ENCODE measurements around the gene PEX26.
"Not testable (repeated sequence)": the region's sequence is repeated elsewhere in the genome, so short reads cannot be mapped to it uniquely, and the experiment has no call there.

The PEX26 gene

DNA sequence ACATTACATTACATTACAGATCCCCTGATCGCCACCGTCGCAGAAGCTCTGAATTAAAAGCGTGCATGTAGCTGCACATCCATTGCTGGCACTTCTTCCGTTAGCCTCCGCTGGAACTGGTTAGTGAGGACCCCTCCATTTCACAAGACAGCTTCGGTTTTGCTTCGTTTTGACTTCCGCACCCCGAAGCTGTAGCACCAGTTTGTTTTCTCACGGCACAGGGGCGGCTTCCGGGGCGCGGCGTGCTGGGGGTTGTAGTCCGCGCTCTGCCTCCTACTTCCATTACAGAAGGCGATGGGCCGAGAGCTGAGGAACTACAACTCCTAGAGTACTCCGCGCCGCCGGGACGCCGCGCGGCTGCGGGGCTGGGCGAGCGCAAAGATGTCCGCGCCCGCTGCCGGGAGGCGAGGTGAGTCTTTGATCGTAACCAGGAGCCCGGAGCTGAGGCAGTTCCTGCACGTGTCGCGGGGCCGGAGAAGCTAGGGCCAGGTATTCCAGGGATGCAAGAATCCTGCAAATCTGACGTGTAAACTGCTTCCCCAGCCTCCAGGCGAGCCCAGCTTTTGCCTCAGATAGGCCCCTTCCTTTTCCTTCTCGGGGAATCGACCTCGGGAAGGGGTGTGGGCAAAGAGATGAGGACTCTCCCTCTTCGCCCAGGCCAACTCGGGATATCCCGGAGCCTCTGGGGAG, at the start of gene PEX26:
Gene PEX26 (plus strand): TSS at position 352 of the 690 bp plus-strand sequence. CDS start 387 bp downstream, outside the sequence.
- peak; percentile 96 for DNase-seq

DNA sequence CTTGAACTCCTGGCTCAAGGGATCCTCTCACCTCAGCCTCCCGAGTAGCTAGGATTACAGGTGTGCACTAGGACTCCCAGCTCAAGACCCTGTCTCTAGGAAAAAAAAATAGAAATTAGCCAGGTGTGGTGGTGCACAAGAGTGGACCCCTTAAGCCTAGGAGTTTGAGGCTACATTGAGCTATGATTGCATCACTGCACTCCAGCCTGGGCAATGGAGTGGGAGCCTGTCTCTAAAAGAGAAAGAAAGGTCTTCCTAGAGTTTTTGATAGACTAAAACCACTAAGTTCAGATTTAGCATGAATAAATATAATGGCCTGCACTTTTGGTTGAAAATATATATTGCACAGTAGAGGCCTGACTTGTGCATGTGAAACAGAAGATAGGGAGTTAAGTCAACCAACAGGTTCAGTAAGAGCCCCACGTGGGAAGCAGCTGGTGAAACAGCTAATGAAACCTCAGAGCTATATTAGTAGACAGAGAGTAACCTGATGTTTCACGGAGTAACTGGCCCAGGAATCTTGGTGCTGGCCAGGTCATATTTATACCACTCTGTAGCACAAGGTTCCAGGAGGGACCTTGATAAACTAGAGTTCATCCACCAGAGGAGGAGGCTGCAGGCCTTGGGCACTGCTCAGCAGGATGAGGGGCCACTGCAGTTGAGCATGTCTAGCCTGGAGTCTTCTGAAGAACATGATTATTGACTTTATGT, 48.8 kb upstream of the PEX26 start:
- DNase-seq: no peak

DNA sequence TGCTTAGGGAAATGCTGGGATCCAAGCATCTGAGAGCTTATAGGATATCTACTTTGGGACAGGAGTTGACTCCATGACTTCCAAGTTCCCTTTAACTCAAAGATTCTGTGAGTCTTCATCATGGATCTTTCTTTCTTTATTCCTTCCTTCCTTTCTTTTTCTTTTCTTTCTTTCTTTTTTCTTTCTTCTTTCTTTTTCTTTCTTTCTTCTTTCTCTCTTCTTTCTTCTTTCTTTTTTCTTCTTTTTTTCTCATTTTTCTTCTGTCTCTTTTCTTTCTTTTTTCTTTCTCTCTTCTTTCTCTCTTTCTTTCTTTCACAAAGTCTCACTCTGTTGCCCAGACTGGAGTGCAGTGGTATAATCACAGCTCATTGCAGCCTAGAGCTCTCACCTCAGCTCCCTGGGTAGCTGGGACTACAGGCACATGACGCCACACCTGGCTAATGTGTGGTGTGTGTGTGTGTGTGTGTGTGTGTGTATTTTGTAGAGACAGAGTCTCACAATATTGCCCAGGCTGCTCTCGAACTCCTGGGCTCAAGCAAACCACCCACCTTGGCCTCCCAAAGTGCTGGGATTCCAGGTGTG, 48.0 kb upstream of the PEX26 start:
- DNase-seq: no peak

DNA sequence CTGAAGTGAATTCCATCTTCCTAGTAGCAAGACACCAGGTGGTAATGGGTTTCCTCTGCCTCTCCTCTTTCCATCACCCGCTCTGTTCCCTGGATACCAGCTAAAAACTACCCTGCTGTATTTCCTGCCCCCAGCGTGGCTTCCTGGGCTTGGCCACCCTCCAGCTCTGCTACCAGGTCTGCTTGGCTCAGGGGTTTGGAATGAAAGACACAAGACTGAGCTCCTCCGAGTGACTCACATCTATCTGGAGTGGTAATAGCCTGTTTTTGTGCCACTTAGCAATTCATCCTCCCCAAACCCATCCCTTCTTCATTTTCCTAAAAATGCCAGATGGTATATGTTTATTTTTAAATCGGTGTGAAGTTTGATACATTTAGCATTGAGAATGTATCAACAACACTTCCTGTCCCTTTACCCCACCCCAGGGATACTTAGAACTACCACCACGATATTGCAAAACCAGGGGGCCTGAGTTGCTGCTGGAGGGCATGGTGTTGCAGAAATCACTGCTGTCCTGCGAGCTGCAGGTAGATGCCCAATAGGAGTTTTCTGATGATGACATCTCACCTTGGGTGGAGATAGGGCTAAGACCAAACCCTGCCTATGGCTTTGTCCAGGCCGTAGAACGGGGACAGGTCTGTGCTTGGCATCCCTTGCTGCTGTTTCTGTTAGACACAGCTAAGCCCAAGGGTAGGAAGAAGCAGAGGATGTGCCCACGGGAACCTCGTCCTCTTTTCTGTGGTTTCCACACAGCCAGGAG, 45.9 kb upstream of the PEX26 start:
- no peak for DNase-seq

DNA sequence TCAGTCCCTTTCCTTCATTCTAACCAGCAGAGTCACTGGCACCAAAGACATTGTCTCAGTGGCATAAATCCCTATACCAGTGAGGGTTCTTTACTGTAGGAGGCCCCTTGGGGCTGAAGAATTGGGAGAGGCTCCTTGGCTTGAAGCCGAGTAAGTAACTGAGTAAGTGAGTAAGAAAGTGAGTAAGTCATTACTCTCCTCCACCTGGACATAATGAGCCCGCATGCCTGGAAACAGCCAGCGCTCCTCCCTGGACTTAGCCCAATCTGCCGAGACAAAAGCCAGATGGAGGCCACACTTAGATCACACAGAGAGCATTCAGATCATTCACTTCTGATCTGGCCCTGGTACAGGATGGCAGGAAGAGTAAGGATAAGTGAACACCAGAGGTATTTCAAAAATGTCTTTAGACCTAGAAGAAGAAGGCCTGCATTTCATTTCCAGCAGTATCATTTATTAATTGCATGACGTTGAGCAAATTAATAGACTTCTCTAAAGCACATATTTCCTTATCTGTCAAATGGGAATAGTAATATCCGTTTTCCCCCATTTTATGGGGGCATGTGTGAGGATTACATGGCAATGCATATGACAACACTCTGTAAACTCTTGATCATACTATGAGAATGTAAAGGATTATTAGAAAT, 45.2 kb upstream of the PEX26 start:
- DNase-seq: no peak

DNA sequence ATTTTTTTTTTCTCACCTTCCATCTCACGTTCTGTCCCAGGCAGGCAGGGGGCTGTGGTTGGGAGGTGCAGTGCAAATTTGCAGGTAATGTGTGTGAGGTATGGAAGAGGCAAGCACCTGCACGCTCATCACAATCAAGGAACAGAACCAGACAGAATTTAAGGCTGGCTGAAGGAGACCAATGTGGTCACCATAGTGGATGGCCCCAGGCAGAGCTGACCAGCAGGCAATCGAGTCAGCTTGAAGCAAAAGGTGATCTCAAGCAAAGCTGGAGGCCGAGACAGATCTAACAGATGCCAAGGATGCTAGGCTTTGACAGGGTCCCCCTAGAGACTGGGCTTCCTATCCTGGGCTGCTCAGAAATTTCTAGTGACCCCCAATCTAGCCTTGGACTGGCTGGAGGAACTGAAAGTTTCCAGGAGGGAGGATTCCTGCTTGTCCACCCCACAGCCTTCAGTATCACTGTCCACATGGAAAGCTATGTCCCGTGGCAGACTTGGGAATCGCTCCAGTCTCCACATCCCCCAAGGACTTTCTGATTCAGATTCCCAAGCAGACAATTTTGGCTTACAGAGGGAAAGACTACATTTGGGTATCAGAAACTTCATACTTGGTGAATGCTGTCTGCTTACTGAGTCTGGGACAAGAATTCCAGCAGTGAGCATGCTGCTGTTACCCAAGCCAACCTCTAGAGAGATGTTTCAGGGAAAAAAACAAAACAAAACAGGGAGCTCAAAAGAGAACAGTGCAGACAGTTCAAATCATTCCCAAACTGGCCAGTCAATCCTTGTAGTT, 44.4 kb upstream of the PEX26 start:
- no peak for DNase-seq

DNA sequence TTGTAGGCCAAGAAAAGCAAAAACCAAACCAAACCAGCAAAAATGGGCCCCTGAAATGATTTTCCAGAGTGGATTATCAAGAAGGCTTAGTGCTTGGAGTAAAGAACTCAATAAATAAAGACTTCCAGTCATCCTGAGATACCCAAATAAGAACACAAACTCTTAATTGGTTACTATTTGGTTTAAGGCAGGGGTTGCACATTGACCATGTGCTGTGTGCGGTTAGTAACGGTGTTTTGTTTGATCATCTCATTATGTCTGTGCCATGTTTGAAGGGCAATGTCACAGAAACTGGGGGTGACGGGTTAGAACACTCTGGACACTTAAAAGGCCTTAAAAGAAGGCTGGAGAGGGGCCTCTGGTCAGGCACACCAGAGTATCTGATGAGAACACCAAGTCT, 43.7 kb upstream of the PEX26 start:
- no peak for DNase-seq

DNA sequence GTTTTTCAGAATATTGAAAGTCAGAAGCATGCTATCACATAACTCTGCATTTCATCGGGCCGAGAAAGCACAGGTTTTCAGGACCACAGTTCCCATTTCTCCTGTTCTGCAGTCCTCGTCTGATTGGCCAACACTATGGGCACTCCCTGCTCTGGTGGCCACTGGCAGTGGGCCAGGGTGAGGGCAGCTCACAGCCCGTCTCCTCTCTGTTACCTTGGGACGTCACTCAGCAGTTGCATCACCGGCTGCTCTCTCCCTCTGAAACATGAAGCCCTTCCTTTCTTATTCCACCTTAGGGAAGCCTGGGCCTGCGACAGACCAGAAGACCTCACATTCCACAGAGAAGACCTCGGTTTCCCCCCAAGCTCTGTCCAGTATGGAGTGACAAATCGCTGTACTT, 42.0 kb upstream of the PEX26 start:
- DNase-seq: no peak

DNA sequence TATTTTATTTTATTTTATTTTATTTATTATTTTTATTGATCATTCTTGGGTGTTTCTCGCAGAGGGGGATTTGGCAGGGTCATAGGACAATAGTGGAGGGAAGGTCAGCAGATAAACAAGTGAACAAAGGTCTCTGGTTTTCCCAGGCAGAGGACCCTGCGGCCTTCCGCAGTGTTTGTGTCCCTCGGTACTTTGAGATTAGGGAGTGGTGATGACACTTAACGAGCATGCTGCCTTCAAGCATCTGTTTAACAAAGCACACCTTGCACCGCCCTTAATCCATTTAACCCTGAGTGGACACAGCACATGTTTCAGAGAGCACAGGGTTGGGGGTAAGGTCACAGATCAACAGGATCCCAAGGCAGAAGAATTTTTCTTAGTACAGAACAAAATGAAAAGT, 36.9 kb upstream of the PEX26 start:
- not testable (repeated sequence) for DNase-seq

DNA sequence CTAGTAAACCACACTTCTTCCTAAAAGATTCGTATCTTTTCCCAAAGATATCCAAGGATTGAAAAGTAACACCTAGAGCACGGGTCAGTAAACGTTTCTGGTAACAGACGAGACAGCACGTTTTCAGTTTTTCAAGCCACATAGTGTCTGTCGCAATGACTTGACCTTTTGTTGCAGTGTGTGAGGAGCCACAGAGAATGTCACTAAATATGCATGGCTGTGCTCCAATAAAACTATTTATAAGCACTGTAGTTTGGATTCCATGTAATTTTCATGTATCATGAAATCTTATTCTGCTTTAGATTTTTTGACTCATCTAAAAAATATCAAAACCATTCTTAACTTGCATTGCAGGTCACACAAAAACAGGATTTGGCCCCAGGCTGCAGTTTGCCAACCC, 35.1 kb upstream of the PEX26 start:
- DNase-seq: no peak

DNA sequence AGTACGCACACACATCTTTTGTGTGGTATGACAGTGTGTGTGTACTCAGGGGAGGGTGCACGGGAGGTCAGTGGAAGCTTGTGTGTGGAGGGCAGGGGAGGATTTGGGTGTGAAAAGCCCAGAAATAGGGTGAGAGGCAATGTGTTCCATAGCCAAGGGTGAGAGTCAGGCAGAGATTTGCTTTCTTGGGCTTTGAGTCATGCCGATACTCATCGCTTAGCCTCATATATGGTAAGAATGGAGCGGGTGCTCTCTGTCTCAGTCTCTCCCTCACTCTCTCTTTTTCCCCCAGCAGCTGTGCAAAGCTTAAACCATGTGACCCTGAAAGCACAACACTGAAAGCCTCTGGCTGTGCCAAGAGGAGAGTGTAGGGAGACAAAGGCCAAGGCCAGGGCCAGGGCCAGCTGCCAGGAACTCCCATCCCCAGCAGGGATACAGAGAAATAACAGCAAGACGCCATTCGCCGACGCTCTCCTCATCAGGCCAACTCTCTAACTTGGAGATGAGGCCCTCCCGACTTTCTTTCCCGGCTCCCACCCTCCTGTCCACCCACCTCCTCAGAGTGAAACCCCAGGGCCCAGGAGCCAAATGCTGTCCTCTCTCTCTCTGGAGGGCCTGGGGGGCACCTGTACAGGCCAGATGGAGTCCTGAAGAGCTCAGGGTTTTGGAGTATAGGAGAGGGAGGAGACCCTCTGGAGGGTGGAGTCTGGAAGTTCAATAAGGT, 33.1 kb upstream of the PEX26 start:
- DNase-seq: no peak

DNA sequence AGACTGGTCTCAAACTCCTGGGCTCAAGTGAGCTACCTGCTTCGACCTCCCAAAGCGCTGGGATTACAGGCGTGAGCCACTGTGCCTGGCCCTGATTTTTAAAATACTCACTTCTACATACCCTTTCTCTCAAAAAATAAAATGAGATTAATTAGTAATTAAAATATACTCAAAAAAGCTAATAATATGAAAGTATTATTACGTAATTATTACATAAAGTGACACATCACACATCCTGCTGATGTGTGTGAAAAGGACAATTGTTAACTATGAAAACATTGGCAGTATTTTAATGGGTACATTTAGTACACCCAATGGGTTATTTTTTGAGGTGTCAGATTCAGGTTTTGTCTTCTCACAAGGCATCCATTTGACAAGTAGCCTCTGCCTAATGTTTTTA, 32.0 kb upstream of the PEX26 start:
- no peak for DNase-seq

DNA sequence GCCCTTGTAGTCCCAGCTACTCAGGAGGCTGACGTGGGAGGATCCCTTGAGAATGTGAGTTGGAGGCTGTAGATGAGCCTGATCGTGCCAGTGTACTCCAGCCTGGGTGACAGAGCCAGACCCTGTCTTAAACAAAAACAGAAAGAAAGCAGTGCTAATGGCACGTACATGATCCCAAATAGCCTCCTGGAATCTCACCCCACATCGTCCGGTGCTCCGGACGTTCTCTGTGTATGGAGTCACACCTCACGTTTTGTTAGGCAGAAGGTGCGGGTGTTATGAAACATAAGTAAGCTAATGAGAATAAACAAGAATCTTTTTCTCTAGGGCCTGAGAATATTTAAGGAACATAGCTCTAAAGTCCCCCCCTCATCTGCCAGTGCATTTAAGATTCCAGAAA, 29.7 kb upstream of the PEX26 start:
- no peak for DNase-seq

DNA sequence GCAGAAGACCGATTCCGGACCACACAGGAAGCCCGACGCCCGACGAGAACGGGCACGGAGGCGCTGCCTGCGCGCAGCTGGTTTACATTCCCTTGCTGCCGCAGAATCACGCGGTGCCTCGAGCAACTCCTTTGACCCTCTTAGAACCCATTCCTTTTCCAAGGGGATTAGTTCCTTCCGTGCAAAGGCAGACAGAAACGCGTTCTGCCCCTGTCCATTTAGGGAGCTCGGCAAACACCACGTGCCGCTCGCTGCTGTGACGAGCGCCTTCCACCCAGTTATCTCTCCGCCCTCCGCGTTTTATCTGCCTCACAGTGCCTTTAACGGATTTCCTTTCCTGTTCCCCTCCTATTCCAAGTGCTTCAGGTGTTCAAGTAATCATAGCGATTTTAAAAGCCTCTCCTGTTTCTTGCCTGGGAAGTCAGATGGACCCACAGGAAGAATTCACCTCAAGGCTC, 29.3 kb upstream of the PEX26 start:
- no peak for DNase-seq

DNA sequence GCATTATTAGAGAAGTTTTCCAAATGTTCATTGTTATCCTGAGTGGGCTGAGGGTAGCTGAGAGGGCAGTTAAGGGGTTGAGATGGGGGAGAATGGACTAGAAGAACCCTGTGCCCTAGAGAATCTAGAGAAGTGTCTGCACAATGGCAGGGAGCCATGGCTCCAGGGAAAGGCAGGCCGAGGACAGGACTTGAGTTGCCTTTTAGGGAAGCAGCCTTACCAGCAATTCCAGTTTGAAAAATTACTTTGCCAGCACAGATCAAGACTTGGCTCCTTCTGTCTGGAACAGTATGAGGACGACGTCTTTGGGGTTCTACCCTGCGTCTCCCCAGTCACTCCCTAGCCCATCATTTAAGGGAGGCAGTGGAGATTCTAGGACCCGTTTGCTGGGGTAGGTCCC, 27.7 kb upstream of the PEX26 start:
- DNase-seq: no peak

DNA sequence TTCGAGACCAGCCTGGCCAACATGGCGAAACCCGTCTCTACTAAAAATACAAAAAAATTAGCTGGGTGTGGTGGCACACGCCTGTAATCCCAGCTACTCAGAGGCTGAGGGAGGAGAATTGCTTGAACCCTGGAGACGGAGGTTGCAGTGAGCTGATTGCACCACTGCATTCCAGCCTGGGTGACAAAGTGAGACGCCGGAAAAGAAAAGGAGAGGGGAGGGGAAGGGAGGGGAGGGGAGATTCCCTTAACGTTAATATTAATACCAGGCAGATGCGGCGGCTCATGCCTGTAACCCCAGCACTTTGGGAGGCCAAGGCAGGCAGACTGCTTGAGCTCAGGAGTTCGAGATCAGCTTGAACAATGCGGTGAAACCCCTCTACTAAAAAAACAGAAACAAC, 26.7 kb upstream of the PEX26 start:
- not testable (repeated sequence) for DNase-seq

DNA sequence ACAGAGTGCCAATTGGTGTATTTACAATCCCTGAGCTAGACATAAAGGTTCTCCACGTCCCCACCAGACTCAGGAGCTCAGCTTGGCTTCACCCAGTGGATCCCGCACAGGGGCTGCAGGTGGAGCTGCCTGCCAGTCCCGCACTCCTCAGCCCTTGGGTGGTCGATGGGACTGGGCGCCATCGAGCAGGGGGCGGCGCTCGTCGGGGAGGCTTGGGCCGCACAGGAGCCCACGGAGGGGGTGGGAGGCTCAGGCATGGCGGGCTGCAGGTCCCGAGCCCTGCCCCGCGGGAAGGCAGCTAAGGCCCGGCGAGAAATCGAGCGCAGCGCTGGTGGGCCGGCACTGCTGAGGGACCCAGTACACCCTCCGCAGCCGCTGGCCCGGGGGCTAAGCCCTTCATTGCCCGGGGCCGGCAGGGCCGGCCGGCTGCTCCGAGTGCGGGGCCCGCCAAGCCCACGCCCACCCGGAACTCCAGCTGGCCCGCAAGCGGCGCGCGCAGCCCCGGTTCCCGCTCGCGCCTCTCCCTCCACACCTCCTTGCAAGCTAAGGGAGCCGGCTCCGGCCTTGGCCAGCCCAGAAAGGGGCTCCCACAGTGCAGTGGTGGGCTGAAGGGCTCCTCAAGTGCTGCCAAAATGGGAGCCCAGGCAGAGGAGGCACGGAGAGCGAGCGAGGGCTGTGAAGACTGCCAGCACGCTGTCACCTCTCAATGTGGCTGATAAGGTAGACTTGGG, 24.4 kb upstream of the PEX26 start:
- not testable (repeated sequence) for DNase-seq

DNA sequence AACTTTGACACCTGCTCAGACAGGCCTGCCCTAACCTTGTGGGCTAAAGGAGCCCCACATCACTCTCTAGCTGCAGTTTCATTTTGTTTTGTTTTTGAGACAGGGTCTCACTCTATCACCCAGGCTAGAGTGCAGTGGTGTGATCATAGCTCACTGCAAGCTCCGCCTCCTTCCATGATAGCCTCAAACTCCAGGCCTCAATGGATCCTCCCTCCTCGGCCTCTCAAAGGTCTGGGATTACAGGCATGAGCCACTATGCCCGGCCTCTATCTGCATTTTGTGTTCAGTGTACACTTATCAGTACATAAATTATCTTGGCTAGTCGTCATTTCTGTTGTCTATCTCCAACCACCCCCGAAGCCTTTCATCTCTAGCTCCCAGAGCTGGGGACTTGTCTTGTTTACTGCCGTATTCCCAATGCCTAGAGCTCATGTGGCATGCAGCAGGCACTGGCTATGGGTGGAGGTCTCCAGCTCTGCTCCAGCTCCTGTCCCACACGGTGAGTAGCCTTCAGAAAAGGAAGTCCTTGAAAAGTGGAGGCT, 22.1 kb upstream of the PEX26 start:
- DNase-seq: no peak

DNA sequence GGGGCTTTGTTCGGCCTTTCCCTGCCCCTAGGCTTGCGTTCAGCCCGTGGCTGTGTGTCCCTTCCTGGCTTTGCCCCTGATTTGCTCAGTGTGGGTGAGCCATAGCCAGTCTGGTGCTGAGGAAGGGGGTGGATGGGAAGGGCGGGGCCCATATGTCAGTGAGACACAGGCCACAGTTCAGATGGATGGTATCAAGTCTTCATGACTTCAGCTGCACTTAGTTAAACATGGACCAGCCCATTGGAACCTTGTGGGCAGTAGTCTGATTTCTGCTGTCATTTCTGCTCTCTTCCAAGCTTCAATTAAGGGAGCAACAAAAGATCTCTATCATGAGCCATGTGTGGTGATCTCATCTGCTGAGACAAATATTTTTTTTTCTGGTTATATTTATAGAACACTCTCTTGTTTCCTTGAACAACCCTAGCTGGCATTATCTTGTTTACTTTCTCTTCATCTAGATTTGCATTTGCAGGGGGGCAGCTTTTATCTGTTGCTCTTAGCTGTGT, 21.6 kb upstream of the PEX26 start:
- DNase-seq: no peak
